HG02623 (cell line): ENCODE measurements around the gene UBE2O.

Source experiments
- ATAC-seq: cut with Tn5 transposase; IDR thresholded peaks from one replicate; pipeline ENCODE4 v1.9.1; 2021; ENCODE audit warnings: moderate library complexity; ENCODE audit not compliant: unreplicated experiment

Gene UBE2O

DNA sequence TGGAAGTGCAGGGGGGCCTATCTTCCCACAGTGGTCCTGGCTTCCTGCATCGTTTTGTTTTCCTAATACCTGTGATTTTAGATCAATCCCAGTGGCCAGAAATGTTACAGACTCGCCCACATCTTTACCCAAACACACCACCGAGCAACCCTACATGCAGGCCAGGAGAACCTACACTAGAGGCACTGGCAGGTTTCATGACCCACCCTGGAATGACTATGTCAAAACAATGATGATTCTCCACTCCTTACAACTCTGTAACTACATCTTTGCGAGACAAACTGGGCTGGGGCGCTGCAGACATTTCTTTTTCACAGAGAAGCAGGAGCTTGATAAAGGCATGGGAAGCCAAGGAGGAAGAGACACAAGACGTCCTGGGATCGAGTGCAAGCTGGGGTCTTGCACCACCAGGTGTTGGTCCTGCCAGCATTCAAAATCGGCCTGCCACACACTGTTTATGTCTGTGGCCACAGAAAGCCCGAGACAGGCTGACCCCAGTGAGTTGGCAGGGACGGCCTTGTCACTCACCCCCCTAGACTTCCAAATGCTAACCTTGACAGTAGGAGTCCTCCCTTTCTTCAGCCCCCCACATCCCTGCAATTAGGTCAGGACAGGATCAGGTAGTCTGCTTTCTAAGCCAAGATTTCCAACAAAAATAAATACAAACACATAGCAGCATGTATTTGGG, 32.5 kb downstream of the UBE2O start:
- ATAC-seq = no peak

DNA sequence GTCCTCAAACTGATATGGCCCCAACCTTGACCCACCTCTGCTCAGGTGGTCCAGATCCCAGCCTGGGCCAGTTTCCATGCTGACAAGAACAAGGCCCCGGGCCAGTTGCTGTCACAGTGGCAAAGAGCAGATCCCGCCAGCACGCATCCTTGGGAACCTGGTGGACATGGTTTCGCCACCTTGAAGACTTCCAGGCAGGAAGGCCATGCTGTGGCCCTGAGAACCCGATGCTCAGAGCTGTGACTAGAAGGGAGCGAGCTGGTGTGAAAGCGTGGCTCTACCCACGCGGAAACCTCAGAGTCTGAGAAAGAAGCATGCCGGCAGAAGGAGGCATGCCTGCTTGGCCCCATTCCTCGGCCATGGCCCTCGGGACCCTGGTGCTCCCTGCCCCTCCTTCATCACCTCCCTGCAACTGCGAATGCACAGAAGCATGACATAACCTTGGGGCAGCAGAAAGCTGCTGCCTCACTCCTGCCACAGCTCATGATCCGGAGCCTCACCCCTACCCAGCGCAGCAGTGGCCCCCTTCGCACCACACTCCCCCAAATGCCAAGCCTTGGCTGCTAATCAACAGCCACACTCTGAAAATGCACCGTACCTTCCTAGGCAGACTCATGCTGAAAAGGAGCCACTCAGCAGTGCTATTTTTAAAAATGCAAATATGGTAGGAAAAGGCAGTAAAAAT, 33.2 kb downstream of the UBE2O start:
- no peak for ATAC-seq

DNA sequence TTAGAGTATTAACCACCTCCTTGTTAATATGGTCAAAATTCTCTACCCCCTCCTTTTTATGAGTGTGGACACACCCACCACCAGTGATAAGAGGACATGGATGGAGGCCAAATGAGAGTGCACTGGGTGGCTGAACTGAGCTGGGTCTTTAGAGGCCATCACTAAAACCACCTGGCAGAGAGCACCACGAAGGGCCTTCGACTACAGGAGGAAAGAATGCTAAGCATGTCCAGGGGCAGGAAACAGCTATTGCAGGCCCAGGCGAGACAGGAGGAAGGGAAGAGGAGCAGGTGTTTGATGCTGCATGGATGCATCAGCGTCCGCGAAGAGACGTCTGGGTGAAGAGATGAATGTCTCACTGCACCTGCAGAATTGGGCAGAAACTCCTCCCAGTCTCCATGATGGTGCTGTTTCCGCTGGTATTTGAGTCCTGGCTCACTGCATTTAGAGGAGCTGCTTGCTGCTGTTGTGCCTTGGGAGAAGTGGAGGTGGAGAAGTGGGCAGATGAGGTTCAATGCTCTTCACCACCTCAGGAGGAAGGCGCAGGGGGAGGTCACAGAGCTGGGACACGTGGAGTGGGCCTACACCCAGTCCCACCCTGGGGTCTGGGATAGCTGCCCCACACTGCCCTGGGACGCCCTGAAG, 35.3 kb downstream of the UBE2O start:
- no peak for ATAC-seq

DNA sequence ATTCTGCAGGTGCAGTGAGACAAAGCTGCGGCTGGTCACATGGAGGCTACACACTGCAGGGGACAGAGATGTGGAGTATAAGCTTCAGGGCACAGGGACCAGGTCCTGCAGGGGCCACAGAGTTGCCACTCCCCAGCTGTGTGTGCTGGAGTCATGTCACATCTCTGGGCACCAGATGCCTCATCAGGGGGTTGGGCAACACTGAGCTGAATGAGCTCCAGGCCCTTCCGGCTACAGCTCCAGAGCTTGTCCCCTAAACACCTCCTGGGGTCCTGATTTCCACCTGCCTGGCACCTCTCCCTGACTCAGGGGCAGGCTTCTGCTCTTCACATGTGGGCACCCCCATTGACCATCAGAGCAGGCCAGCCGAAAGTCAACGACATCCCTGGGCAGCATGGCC, 36.1 kb downstream of the UBE2O start:
- no peak for ATAC-seq

DNA sequence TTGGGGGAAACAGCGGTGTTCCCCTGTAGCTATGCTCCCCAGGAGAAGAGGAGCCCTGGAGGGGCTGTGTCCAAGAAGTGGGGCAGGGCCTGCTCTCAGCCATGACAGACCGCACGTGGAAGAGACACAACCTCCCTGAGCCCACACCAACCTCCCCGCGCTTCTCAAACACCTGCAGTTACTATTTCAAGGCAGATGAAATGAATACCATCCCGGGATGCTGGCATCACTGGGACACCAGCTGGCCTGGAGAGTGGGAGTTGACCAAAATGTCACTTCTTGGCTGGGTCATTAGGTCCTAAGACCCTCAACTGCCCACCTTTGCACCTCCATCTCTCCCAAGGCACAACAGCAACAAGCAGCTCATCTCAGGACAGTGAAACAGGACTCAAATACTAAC, 36.5 kb downstream of the UBE2O start:
- ATAC-seq = no peak

DNA sequence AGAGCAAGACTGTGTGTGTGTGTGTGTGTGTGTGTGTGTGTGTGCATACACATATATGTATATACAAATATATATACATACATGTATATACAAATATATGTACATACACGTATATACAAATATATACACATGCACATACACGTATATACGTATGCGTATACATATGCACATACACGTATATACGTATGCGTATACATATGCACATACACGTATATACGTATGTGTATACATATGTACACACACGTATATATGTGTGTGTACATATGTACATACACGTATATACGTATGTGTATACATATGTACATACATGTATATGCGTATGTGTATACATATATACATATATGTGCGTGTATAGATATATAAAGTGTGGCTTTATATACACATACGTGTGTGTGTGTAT, 37.2 kb downstream of the UBE2O start:
- no peak for ATAC-seq

DNA sequence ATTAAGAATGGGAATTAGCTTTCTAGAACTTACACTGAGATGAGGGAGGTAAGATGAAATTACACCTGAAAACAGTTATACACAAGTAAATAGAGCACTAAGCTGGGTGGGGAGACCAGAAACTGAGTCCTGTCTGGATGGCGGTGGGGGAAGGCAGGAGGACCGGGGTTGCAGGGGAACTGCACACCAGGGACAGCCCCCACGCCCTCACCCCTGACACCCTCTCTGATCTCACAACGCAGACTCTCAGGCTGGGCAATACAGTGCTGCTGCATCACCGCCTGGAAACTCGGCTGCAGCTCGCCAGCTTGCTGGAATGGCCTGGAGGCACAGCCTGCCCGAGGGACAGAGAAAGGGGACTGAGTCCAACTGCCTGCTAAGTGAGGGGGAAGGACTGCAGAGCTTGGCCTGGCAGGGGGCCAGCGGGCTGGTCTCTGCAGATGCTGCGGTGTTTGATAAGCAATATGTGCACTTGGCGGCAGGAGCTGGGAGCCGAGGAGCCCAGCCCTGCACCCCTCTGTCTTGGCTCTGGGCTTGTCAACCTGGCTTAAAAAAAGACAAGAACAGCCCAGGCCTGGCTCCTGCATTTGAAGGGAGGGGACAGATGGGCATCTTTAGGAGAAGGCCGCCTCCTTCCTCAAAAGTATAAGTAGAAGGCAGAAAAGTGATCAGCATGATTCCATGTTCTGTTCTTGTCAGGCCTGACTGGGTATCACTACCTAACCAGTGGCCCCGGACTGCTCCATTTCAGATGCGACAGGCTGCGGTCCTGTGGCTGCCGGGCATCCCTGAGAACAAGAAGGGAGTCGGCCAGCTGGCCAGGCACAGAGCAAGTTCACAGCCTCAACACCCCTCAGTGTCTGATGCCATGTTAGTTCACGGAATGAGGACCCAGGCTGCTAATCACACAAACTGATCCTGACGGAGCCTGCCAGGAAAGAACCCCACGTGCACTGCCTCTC, 38.3 kb downstream of the UBE2O start:
- no peak for ATAC-seq

DNA sequence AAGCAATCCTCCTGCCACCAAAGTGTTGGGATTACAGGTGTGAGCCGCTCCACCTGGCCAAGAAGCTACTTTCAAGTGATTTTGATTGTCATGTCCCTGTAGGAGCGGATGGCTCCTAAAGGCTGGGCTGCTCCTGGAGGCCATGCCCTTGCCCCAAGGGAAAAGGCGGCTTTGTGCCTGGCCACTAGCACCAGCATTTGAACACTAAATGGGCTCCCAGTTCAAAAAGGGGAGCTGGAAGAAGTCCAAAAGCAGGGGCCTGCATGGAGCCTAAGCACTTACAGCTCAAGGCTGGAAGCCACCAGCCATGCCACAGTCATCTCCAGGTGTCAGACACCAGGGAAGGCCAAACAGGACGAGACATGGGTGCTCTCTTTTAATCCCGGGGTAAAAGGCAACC, 41.7 kb downstream of the UBE2O start:
- ATAC-seq = no peak

DNA sequence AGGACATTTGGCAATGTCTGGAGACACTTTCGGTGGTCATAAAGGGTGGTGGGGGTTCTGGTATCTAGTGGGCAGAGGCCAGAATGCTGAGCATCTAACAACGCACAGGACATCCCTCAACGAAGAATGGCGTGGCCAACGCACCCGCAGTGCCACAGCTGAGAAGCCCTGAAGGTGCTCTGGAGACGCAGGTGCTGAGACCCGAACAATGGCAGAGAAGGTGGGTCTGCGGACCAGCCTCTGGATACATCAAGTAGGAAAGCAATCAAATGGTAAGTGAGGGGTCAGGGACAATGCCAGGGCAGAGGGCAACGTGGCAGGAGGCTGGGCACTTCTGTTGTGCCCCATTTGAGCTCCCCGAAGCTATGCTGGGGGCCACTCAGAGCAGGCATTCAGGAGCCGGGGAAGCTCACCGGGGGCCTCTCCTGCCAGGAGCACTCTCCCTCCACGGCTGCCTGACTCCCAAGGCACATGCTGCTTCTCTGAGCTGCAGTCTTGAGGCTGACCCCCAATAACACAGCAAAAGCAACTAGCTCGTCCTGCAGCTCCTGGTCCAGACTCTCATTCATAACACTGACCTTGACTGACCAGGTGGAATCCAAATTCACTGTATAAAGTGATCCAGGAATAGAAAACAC, 42.5 kb downstream of the UBE2O start:
- no peak for ATAC-seq

DNA sequence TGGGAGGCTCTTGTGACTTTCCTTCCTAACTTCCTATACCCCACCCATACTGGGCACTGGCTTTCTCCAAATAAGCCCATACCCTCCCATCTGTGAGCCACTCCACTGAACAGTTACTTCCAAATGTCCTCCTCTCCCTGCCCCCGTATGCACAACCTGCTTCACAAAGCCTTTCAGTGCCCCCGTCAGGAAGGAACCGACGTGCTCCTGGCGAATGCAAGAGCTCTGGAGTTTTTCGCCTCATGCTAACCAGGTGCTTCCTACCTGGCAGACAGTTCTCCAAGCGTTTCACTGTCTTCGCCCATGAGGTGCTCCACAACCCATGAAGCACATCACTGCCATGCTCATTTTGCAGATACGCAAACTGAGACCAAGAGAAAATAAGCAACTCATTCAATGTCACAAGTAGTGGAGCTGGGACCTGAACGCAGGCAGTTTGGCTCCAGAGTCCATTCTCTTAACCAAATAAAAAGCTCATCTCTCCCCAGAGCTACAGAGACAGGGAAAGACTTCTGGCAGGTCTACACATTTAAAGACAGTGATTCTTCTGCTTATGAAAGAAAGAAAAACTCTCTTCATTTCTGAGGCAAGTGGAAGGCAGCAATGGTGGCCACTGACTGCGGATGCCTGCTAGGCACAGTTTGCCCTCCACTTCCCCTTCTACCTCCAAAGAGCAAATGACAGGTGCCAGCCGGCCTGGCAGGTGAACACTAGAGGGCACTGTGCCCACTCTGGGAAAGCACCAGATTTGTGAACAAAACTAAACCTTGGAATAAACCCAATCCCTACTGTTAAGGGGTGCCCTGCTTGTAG, 44.7 kb downstream of the UBE2O start:
- ATAC-seq = no peak

DNA sequence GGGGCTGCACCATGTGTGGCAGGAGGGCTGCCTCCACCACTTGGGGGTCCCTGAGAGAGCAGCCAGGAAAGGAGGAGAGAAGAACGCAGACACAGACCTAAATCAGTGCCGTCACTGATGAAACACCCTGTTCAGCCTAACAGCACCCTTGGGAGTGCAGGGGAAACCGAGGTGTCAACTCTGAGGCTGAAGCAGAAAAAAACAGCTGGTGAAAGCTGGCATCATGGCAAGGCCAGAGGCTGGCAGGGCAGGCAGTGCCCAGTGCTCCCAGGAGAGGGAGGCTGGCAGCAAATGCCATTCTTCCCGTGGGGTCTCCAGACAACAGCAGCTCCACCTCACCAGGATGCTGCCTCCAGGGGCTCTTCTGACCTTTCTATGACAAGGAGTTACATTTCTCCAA, 45.4 kb downstream of the UBE2O start:
- no peak for ATAC-seq

DNA sequence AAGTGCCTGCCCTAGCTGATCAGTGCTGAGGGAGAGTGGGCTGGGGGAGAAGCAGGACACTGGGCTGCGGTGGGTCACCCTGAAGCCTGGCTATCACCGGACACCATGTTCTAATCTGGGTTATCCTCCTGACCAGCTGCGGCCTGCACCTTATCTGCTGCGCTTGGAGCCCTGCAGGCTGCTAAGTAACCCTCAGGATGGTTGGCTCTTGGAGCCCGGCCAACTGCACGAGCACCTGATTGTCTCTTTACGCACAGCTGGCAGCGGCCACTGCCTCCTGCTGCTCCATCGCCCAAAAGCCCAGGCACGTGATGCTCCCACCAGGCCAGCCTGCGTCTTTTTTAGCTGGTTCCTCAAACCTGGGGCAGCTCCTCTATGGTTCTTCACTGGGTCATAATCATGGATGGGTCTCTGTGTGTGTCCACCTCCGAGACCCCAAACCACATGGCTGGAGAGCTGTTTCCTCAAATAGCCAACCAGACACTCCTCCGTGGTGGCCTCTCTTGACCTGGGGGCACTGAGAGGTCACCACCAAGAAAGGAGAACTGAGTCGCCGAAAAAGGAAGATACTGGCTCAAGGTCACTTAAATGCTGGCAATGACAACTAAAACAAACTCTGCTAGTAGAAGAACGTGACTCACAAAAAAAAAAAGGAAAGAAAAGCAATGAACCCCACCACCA, 46.8 kb downstream of the UBE2O start:
- no peak for ATAC-seq

DNA sequence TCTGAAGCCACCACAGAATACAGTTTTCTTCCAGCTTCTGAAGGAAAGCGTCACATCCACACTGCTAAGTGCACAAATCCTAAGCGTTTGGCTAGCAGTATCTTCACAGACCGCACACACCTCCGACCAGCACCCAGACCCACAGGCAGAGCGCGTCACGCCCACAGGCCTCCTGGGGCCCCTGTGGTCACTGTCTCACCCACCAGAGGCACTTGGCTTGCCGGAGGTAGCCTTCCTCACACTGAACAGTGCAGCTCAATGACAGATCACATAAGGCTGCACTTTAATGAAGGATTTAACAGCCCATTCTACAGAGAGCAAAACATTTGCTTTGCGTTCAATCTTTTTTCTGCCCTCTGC, 47.4 kb downstream of the UBE2O start:
- no peak for ATAC-seq

DNA sequence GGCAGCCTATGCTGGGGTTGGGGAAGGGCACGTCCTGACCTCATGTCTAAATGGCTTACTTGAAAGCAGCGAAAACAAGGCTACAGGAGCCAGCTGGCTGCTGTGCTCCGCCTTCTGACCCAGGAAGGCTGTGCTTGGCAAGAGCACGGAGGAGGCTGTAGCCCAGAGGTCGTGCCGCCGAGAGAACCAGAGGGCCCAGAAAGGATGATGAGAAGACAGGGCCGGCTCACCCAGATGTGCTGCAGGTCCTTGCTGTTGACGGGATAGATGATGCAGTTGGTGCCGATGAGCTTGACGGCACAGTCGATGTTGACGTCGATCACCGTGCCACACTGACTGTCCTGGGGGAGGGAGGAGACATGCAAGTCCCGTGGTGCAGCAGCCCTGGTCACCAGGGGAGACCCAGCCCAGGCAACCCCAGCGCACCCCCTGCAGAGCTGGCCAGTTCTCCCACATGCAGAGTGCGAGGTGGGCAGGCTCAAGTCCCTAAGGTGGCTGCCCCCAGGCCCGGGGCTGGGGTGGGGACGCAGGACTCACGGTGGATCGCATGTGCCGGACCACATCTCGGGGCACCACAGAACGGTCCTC, 47.9 kb downstream of the UBE2O start:
- no peak for ATAC-seq

DNA sequence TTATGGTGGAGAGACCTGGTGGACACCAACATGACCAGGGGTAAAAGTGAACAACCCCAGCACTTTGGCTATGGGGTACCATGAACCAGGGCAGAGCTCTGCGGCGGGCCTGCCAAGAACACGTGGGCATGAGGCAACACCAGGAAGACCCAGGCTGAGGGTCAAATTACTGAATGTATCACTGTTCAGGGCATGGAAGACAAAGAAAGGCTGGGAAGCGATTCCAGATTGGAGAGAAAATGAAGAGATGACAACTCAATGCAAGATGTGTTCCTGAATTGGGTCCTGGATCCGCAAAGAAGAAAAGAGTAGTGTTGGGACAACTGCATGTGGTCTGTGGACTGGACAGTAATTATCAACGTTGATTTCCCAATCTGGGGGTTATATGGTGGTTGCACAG, 48.7 kb downstream of the UBE2O start:
- ATAC-seq = no peak

DNA sequence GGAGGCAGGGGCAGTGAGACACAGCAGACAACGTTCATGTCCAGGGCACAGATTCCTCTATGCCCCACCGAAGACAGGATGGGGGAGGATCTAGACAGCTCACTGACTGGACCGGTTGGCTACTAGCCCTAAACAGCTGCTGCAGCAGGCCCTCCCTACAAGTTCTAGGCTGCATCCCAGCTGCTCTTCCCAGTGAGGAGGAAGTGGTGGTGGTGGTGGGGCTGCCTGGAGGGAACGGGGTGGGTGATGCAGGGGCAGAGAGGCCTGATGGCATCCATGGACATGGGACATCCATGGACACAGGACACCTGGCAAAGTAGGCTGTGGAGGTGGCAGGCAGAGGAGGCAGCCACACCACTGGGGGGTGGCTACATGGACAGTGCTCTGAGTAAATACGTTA, 50.2 kb downstream of the UBE2O start:
- no peak for ATAC-seq

DNA sequence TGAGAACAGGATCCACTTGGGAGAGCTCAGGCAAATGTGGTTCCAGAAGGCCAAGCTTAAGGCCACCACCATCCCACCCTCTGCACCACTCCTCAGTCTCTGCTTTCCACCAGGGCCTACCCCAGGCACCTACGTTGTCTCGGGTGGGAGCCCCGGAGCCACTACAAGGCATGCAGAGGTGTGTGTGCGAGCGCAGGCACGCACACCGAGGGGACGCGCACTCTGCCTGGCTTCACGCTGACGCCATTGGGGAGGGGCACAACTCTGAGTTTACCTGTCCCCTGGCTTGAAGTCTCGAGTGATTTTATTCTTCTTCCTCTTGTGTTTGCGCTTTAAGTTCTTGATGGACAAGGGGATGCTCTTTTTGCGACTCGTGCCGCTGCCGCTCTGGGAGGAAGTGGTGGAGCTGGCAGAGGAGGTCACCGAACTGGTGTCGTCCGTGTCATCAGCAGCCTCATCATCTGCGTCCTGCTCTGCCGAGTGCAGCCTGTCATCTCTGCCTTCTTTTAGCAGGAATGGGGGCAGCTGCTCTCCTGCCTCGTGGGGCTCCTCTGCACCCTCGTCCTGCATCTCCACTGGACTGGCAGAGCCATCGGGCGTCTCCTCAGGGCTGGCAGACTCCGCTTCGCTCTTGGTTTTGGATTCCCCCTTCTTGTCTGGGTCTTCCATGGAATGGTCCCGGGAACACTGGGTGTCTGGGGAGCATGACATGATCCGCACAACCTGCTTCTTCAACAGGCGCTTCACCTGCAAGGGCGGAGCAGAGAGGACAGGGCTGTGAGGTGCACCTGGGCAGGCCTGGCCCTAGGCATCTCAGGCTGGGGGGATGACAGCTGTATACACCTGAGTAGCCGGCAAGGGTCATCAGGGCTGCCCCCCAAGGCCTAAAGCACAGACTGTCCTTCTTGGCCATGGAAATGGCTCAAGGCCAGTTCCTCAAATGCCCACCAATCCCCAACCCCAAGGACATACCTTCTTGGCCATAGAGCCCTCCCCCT, 53.5 kb downstream of the UBE2O start:
- no peak for ATAC-seq
